ENCODE results near the gene ZDHHC20.

The ZDHHC20 gene

GRCh38 chr13:21458813-21459701, at the start of gene ZDHHC20:
TSS of gene ZDHHC20 (minus strand) at chr13:21459303. CDS start at chr13:21459171, 132 bp downstream.
- DNase-seq = peak; percentile 89

- no peak for DNase-seq
Observed at GRCh38 chr13:21504379-21504778, 45.3 kb upstream of the ZDHHC20 start.

- DNase-seq = no peak
Observed at GRCh38 chr13:21501686-21502085, 42.6 kb upstream of the ZDHHC20 start.

GRCh38 chr13:21486322-21486721, 27.2 kb upstream of the ZDHHC20 start:
- no peak for DNase-seq

- DNase-seq = no peak
Observed at GRCh38 chr13:21483748-21484147, 24.6 kb upstream of the ZDHHC20 start.

- no peak for DNase-seq
Observed at GRCh38 chr13:21481359-21481758, 22.3 kb upstream of the ZDHHC20 start.

- peak; percentile 63 for DNase-seq
Observed at GRCh38 chr13:21478881-21479808, 20.0 kb upstream of the ZDHHC20 start.

GRCh38 chr13:21476893-21477472, 17.9 kb upstream of the ZDHHC20 start:
- DNase-seq = peak; percentile 85

- no peak for DNase-seq
Observed at GRCh38 chr13:21475115-21475514, 16.0 kb upstream of the ZDHHC20 start.

- DNase-seq = no peak
Observed at GRCh38 chr13:21470785-21471184, 11.7 kb upstream of the ZDHHC20 start.

GRCh38 chr13:21466527-21466926, 7.4 kb upstream of the ZDHHC20 start:
- no peak for DNase-seq

- no peak for DNase-seq
Observed at GRCh38 chr13:21465710-21466160, 6.6 kb upstream of the ZDHHC20 start.

- no peak for DNase-seq
Observed at GRCh38 chr13:21463424-21463823, 4.3 kb upstream of the ZDHHC20 start.

GRCh38 chr13:21461131-21461530, 2.0 kb upstream of the ZDHHC20 start:
- no peak for DNase-seq

GRCh38 chr13:21458451-21458812, 671 bp downstream of the ZDHHC20 start:
- peak; percentile 49 for DNase-seq

GRCh38 chr13:21453387-21454081, 5.6 kb downstream of the ZDHHC20 start:
- DNase-seq = no peak

- DNase-seq = no peak
Observed at GRCh38 chr13:21450936-21451335, 8.2 kb downstream of the ZDHHC20 start.

GRCh38 chr13:21446656-21447055, 12.4 kb downstream of the ZDHHC20 start:
- DNase-seq = no peak

GRCh38 chr13:21445759-21446158, 13.3 kb downstream of the ZDHHC20 start:
- DNase-seq = no peak

GRCh38 chr13:21443171-21443570, 15.9 kb downstream of the ZDHHC20 start:
- DNase-seq = no peak

GRCh38 chr13:21436582-21436981, 22.5 kb downstream of the ZDHHC20 start:
- DNase-seq = no peak

- peak; percentile 47 for DNase-seq
Observed at GRCh38 chr13:21435687-21436151, 23.4 kb downstream of the ZDHHC20 start.
